Stimulated activated CD8-positive, alpha-beta memory T cell treated with anti-CD3 and anti-CD28 coated beads, Interleukin-7, amount 100 ng/mL, for 1 hour (primary cell): Measurements from ENCODE around the gene LMX1A.

Experiments used
- DNase-seq, 2 donors: peaks; one replicate each; pipeline ENCODE4 v3.0.0-alpha.2; 2020; ENCODE audit warnings: low read depth in 2 of 2

LMX1A gene

DNA sequence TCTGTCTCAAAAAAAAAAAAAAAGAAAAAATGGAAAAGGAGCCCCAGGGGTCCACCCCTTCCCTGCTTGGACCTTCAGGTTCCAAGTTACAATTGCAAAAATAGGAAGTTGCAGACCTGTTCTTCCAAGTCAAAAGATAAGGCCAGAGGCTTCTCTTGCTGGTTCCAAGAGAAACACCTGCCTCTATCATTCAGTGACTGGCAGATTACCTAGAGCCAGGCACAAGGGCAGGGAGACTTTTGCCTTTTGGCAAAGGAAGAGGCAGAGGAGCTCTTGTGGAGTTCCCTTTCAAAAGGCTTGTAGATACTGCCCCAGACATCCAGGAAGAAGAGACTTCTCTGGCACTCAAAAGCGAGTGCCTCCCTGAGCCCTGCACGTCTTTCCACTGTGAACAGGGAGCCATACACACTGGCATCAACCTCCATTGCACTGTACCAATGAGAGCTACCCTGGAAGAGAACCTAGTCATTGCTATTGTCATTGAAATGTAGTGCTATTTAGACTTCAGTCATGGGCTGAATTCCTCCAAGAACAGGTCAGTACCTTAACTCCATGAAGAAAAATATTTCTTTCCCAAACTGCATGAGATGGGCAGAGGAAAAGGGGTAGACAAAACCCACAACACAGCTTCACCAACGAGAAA, 91.2 kb downstream of the LMX1A start:
- DNase-seq: no peak

DNA sequence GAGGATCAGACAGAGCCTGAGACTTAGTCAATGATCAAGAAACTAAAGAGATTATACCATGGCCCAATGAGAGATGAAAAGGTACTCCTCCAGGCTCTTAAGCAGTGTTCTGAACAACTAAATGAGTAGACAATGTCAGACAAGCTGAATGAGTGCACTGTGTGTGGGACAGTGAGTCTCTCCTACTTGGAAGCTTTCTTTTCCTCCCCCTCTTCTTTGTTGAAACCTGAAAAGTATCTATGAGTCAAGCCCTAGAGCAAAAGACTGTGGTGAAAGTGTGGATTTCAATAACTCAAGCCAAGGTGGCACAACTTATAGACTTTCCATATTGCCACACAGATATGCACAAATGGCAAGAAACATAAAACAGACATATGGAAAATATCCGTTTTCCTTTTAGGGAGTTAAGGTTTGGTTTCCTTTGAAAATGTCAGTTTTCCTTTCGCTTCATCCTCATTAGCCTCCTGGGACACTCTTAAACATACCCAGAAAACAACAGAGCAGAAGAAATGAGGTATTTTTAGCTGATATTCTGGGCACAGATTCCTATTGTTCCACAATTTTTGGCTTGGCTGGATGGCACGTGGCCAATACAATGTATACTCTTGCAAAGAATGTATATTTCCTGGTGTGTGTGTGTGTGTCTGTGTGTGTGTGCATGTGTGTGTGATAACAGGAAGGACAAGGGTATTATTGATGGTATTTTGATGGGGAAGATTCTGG, 96.6 kb downstream of the LMX1A start:
- DNase-seq: no peak

DNA sequence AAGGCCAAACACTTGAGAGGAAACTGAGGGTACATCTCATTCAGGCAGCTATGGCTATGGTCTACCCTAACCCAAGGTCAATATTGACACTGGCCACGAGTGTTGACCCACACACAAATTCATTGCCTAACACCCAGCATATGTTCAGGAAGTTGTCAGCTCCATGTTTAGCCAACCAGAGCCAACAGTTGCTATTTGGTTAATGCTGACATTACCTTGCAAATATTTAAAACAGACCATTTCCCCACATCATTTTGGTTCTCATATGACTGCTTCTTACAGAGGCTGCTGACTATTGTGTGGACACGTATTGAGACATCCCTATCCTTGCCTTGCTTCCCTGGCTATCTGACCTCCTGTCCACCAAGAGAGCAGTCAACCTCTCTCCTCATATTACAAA, 97.3 kb downstream of the LMX1A start:
- no peak for DNase-seq

GRCh38 chr1:165257969-165258459, 98.5 kb downstream of the LMX1A start:
- DNase-seq: no peak

DNA sequence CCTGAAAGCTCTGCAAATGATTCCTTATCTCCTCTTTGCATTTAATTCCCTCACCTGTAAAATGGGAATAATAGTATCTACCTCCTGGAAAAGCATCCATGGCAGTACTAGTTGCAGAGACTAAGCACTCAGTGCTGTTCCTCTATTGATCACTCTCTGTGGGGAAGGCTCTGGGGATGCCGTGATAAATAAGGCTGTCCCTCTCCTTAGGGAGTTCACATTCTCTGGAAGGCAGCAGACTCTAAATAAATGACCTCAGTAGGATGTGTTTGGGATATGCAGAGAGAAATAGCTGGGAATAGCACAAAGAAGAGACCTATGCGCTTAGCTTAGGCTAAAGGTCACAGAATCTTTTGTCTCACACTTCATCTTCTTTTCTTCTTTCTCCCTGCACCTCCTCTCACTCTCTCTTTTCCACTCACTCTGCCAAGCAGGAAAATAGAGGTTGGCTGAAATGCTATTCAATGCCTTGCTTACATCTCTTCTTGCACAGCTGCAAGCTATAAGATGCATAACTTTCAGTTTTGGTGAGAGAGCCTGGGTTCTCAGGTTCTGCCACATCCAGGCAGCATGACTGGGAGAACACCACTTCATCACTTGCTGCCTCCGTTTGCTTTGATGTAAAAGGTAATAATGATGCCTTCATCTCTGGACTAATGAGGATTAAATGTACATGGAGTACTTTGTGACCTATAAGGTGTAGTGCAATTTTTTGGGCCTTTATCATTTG, 101.5 kb downstream of the LMX1A start:
- DNase-seq: no peak

- DNase-seq: no peak
Observed at GRCh38 chr1:165254376-165254775, 102.1 kb downstream of the LMX1A start.

- DNase-seq: no peak
Observed at GRCh38 chr1:165253818-165254254, 102.7 kb downstream of the LMX1A start.

DNA sequence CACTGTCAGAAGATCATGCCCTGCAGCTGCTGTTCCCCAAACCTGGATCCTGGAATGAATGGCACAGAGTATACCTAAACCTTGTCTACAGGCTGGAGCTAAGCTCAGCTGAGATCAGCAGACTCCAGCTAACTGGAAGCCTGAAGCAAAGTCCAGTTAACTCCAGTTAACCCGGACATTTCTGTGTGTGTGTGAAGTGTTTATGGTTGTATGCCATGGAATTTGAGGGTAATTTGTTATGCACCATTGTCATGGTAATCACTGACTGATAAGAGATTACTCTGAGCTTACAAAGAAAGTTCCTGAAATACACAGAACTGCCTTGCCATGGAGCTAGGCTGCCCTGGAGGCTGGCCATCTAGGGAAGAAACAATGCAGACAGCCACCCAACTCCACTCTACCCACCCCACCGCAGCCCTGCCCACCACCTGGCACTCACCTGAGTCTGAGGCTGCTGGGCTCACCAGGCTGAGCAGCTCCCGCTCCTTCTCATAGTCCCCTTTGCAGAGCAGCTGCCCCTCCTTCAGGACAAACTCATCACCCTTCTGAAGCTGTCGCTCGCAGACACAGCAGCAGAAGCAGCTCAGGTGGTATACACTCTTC, 107.4 kb downstream of the LMX1A start:
- DNase-seq: no peak

DNA sequence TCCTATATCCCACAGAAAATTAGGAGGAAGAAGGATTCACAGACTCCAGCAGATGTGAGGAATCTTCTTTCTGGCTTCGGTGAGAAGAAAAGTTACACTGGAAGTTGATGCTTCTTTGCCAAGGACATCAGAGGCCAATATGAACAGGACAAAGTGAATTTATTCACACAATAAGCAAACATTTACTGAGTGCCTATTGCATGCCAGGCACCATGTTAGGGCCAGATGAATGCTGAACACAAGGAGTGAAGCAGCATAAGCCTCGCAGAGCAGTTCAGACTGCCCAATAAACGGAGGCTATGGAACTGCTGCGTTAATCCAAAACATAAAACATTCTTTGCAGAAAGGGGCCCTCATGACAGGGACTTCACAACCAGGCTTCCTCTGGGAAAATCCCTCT, 114.6 kb downstream of the LMX1A start:
- DNase-seq: no peak

GRCh38 chr1:165241321-165241720, 115.2 kb downstream of the LMX1A start:
- DNase-seq: no peak

- DNase-seq: no peak
Observed at GRCh38 chr1:165240492-165240891, 116.0 kb downstream of the LMX1A start.

- DNase-seq: no peak
Observed at GRCh38 chr1:165239873-165240272, 116.6 kb downstream of the LMX1A start.

DNA sequence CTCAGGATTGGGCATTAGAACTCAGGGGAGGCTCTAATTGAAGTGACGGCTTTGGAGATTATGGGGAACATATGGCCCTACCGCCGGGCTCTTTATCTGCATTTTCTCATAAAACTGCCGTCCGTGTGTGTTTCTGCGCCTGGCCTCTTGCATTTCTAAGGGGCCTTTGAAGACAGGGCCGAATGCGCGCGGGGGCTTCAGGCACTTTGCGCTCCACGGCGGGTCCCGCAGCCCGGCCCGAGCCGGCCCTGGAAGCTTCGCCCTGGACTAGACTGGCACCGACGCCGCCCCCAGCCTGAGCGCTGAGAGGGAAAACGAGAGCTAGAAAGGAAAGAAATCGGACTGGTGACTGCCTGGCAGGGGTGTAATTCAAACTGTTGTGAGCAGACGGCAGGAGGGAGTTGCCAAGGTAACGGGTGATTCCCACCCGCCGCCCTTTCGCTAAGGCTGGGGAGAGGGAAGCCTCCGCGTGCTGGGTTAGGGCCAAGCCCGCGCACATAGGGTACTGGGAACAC, 120.7 kb downstream of the LMX1A start:
- no peak for DNase-seq

DNA sequence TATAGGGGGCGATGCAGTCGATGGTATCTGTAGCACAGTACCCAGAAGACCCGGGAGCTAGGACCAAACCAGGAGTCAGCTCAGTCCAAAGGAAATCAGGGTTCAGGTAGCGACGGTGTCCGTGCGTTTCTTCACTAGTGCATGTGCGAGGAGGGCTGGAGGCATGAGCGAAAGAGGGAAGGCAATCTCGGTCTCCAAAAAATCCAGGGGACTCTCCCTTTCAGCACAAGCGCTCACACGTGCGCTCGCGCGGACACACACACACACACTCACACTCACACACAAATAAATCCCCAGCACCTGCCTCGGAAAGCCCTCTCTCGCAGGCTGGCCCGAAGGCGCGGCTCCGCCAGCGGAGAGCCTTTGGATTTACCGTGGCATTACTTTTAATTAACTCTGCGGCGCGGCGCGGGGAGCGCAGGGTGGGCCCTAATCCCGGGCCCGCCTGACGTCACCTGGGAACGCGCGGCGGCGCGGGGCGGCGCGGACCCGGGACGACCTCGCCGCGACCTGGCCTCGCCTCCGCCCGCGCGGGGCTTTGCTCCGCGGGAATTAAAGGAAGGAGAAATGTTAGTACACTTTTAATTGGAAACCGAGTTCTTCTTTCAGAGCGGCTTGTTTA, 121.2 kb downstream of the LMX1A start:
- no peak for DNase-seq

DNA sequence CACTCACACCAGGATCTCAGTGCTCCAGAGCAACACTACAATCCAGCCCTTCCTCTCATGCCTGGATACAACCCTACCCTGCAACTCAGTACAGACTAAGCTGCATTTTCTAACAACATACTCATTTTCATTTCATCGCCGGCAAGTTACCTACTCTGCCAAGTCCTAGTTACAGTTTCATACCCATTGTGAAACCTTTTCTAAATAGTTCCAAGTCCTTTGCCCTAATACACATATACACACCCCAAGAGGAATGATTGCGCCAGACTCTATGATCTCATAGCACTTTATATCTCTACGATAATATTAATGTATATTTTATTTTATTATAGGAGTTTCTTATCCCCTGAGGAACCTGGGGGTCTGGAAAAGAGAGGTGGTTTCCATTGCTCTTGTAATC, 122.4 kb downstream of the LMX1A start:
- no peak for DNase-seq

GRCh38 chr1:165228676-165229075, 127.8 kb downstream of the LMX1A start:
- DNase-seq: no peak

GRCh38 chr1:165228111-165228655, 128.3 kb downstream of the LMX1A start:
- no peak for DNase-seq

DNA sequence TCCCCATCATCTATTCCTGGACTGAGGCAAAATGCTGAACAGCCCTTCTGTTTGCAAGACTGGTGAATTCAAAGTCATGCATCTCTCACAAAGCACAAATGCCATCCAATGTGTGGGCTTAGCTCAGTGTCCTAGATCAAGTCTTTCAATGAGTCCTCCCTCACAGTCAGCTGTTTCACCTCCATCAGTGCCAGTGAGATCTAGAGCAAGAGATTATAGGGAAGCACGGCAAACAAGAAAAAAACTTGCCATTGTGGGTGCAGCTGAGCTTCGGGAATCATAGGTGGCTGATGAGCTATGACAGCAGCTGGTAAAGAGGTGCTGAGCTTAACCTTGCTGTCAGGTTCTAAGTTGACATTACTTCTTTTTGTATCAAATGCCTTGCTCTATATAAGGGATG, 130.2 kb downstream of the LMX1A start:
- DNase-seq: no peak

DNA sequence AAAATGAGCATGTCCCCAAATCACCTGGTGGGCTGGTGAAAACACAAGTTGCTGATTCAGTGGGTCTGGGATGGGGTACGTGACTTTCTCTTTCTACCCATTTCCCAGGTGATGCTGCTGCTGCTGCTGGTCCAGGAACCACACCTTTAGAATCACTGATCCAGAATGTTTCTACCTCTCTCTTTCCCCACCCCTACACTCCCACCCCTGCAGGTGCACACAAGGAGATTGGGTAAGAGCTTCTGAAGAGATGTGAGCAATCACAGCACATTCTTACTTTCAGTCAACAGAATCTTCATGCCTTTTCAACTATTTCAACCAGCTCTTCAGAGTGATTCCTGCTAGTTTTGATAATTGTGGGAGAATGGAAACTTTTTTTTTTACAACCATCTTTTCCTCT, 130.9 kb downstream of the LMX1A start:
- no peak for DNase-seq

- no peak for DNase-seq
Observed at GRCh38 chr1:165225062-165225461, 131.5 kb downstream of the LMX1A start.

DNA sequence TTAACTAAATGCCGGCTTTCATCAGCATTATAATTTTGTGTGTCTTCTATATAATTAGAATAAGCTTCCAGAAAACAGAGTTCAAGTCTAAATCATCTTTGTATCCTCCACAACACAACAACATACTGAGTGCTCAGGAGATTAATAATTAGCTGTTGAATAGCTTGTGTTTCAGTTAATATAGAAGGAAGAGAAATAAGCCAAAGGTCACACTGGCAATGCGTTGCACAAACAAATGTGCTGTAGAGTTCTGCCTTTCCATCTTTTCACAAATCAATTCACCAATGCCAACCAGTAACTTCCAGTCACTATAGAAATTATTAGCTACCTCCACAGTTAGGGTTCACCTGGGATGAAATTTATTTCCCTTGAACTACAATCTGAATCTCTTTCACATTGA, 132.0 kb downstream of the LMX1A start:
- DNase-seq: no peak
